NCI-H2107 (cell line): Measurements from ENCODE around the gene STIMATE.

Experiments
- DNase-seq: peaks from one replicate; lab custom pipeline; 2025; lab: John Stamatoyannopoulos, UW

The STIMATE gene

GRCh38 chr3:52866427-52866826 is 30.9 kb downstream of the STIMATE start:
- no peak for DNase-seq

DNA sequence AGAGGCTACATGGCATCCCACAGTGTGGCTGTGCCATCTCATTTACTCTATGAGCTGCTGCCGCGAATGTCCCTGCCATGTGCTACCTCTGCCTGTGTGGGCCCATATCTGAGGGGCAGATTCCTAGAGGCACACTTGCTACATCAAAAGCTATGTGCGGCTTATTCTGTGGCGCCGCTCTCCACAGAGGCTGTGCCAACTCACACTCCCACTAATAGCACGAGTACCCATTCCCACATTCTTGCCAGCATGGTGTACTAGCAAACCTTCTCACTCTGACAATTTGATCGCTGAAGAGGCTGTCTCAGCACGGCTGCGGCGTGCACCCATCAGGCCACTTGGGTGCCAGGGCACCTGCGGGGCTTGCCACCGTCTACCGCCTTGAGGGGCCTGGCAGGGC is 31.4 kb downstream of the STIMATE start:
- no peak for DNase-seq

DNA sequence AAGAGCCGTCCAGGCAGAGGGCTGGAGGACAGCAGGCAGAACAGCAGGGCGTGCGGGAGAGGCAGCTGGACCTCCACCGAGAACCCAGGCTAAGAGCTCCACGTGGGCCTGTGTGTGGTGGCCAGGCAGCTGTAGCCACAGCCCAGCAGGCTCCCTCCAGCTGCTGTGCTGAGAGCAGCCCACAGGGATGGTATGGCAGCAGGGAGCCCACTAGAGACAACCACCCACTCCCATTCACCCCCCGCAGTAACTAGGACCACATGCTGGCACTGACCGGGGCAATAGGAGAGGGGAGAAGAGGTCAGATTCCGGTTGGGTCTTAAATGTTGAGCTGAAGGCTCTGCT is 37.0 kb downstream of the STIMATE start:
- DNase-seq = no peak

DNA sequence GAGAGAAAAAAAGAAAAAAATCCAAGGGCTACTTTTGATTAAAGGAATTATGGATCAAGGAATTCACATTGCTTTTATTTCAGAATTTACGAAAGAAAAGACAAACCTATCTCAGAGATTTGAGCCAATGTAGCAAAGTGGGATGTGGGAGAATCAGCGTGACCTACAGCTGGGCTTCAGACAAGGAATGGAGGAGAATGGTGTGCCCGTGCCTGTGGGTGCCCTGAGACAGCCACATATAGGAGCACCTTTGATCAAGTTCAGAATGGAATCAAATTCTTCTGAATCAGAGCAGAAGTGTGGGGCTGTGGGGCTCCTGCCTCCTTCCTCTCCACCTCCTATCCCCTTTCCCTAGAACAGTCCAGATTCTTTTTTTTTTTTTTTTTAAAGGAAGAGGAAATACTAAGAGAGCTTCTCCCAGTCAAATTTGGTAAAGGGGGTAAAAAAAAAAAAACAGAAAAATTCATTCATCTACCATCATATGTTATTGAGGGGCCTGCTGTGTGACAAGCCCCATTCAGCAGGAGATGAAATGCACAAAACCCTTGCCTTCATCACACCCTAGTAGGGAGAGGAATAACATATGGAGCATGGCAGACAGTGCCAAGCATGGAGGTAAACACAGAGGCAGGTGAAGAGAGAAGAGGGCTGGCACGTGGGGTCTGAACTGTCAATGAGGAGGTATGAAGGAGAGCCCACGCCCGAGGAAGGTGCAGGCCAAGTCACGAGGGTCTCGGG is 37.5 kb downstream of the STIMATE start:
- no peak for DNase-seq

GRCh38 chr3:52857864-52858263 is 39.5 kb downstream of the STIMATE start:
- DNase-seq = no peak

- DNase-seq = no peak
Measured at GRCh38 chr3:52857133-52857532, 40.2 kb downstream of the STIMATE start.

DNA sequence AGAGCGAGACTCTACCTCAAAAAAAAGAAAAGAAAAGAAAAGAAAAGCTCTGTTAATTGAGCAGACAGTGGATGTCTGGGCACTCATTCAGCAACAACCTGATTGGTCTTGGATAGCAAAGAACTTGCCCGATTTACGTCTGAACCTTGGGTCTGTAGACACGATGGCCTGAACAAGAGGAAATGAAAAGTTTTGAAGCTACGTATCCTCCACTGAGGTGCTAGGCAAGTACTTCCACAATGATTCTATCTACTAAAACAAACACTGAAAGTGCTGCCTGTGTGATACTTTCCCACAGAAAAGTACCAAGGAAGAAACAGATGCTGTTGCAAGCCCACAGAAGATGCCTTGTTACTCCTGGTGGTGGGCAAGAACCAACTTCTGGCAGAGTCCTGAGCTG is 40.7 kb downstream of the STIMATE start:
- DNase-seq = no peak

DNA sequence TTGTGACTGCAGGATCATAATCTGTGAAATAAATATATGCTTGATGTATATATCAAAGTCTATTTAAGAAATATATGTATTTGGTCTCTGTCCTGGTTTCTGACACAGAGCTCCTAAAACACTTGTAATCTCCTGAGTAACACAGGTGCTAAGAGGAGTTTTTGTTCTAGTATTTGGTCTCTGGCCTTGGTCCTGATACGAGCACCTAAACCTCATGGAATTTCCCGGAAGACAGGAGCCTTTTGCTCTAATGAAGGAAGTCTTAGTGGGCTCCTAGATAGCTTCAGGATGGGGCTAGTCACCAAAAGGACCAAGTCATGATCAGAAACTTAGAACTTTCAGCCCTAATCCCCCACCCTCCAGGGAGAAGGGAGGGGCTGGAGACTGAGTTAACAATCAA is 43.3 kb downstream of the STIMATE start:
- no peak for DNase-seq

DNA sequence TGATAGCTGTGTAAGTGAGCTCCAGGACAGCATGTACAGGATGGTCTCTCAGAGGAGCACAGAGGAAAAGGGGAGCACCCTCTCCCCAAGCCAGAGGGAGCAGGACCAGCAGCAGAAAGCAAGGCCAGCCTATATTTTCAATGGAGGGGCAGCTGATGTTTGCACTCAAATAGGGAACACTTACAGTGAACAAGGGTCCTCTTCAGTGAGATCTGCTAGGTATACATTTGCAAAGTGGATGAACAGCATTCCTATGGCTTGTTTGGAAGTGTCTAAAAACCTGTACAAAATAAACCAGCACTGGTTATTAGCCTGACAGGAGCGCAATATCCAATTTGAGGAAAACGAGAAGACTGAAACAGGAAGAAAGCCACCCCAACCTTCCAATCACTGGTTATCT is 44.9 kb downstream of the STIMATE start:
- DNase-seq = no peak

DNA sequence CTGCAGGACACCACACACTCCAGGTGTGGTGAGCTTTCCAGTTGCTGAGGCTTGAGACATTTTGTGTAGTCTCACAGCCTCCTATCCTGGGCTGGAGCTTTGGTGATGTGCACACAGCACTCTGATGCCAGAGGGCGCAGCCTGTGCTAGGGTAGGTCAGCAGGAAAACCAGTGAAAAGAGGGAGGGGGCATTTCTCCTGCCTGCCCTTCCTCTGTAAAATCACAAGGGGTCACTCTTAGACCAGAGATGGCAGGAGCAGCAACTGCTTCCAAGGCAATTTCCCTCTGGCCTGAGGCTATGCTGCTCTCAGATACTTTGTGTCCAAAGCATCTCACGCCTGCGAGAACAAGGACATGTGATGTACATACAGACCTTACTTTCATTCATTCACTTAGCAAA is 46.0 kb downstream of the STIMATE start:
- DNase-seq = no peak

DNA sequence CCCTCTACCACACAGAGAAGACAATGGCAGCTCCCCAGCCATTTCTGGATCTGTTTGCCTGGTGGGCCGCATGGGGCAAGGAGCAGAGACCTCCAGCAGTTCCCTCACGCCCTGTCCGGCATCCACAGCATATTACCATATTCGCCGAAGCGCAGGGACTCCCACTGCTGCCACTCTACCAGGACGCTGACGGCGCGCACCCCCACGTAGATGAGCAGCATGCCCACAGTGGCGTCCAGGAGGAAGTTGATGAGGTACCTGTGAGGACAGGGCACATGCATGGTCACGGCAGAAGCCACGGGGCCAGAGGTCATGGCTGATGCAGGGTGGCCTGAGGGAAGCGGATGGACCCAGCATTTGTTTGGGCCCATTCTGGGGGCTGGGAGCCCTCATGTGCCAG is 47.7 kb downstream of the STIMATE start:
- no peak for DNase-seq

GRCh38 chr3:52848617-52849016 is 48.7 kb downstream of the STIMATE start:
- no peak for DNase-seq

GRCh38 chr3:52847726-52848125 is 49.6 kb downstream of the STIMATE start:
- DNase-seq = no peak

- DNase-seq = no peak
Measured at GRCh38 chr3:52847241-52847640, 50.1 kb downstream of the STIMATE start.

- no peak for DNase-seq
Measured at GRCh38 chr3:52846432-52846965, 50.8 kb downstream of the STIMATE start.

GRCh38 chr3:52845691-52846431 is 51.5 kb downstream of the STIMATE start:
- DNase-seq = no peak

GRCh38 chr3:52845157-52845556 is 52.2 kb downstream of the STIMATE start:
- no peak for DNase-seq

- DNase-seq = no peak
Measured at GRCh38 chr3:52844290-52844975, 52.9 kb downstream of the STIMATE start.

DNA sequence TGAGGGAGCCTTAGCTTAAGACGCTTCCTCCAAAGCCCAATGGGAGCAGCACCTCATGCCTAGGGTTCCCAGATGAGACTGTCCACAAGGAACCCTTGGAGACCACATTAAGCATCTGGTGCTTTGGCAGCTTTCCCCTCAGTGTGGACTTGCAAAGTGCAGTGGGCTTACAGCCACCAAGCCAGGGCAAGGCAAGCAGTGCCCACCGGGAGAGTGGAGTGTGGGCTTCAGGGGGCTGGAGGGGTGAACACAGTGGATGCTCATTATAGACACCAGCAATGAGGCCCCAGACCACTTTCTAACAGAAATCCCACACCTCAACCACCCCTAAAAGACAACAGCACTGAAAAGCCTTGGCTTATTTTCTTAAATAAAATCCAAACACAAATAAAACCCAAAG is 53.5 kb downstream of the STIMATE start:
- no peak for DNase-seq

GRCh38 chr3:52843108-52843865 is 54.1 kb downstream of the STIMATE start:
- no peak for DNase-seq

- DNase-seq = no peak
Measured at GRCh38 chr3:52842424-52842823, 54.9 kb downstream of the STIMATE start.

DNA sequence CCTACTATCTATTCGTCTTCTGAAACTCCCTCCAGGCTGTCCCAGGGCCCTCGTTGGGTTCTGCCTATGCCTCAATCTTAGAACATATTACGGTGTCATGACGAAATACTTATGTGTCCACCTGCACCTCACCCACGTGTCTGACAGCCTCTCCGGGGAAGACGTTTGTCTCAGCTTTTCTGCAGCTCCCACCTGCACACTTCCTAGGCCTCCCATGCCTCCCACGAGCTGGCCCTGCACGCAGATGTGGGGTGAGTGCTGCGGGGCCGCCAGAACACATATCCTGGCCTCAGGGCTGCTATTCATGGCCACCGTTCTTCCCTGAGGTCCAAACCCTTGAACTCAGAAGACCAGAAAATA is 55.4 kb downstream of the STIMATE start:
- DNase-seq = no peak
